ENCODE measurements around the gene ECT2.
"Not testable (repeated sequence)": the region's sequence is repeated elsewhere in the genome, so short reads cannot be mapped to it uniquely, and the experiment has no call there.

The ECT2 gene, protein sequence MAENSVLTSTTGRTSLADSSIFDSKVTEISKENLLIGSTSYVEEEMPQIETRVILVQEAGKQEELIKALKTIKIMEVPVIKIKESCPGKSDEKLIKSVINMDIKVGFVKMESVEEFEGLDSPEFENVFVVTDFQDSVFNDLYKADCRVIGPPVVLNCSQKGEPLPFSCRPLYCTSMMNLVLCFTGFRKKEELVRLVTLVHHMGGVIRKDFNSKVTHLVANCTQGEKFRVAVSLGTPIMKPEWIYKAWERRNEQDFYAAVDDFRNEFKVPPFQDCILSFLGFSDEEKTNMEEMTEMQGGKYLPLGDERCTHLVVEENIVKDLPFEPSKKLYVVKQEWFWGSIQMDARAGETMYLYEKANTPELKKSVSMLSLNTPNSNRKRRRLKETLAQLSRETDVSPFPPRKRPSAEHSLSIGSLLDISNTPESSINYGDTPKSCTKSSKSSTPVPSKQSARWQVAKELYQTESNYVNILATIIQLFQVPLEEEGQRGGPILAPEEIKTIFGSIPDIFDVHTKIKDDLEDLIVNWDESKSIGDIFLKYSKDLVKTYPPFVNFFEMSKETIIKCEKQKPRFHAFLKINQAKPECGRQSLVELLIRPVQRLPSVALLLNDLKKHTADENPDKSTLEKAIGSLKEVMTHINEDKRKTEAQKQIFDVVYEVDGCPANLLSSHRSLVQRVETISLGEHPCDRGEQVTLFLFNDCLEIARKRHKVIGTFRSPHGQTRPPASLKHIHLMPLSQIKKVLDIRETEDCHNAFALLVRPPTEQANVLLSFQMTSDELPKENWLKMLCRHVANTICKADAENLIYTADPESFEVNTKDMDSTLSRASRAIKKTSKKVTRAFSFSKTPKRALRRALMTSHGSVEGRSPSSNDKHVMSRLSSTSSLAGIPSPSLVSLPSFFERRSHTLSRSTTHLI

DNA sequence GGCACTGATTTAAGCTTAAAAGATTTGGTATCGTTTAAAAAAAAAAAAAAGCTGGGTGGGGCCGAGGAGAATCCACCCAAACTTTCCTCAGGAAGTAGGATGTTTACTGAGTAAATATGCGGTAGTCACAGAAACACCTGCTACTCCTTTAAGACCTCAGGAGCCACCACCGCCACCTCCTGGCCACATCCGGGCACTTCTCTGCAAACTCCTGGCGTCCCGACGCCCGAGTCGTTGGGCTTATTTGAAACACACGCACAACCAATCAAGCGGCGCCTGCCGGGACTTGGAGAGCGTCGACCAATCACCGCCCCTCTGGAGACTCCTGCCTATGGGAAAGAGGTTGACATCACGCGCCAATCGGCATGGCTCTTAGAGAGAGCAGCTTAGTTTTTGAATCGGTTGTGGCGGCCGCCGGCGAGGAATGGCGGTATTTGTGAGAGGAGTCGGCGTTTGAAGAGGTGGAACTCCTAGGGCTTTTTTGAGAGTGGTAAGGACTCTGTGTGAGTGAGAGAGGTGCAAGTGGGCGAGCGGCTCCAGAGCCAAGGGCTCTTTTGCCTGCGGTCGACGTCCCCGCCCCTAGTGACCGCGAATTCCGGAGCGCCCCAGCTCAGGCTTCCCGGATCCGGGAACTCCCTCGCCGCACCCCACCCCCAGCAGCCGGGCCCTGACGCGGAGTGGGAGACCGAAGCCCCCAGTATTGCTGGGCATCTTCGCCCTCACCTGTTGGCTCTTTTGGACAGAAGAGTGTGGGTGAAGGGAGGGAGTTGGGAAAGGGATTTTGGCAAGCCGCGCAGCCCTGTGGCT is at the start of gene ECT2:
Gene ECT2 (plus strand): TSS at position 359 of the 807 bp plus-strand sequence. CDS start 3,805 bp downstream, outside the sequence.
- DNase-seq: peak; percentile 99

DNA sequence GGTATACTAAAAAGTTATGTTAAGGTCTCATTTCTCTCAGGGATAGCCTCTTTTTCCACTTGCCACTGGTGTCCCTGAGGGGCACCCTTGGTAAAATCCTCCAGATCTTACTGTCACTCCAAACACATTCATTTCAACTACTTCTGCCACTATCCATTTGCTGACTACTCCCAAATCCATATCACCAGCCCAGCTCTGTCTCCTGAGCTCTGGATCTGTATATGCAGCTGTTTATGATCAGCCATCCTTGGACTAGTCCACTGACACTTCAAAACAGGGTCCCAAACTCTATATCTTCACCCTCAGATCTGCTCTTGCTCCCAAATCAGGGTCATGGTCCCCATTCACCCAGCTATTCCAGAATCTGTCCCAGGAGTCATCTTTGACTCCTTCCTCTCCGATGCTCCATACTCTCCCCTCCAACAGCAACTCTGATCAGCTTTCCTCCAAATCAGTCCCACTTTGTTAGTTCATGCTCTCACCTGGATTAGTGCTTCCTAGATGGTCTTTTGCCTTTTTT is 49.5 kb upstream of the ECT2 start:
- DNase-seq: no peak

DNA sequence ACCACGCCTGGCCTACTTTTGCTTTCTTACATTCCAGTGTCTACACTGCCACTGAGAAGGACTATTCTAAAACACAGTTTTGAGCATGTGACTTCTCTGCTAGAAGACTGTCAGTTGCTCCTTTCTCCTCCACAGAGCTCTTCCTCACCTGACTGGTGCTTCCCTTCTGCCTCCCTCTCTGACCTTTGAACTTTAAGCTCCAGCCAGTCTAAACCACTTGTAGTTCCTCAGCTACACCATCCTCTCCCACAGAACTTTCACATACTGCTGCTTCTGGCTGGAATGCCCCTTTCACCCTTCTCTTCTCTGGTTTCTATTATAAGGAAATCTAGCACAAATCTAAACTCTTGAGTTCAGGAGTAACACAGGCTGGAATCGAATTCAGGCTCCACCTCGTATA is 48.8 kb upstream of the ECT2 start:
- no peak for DNase-seq

DNA sequence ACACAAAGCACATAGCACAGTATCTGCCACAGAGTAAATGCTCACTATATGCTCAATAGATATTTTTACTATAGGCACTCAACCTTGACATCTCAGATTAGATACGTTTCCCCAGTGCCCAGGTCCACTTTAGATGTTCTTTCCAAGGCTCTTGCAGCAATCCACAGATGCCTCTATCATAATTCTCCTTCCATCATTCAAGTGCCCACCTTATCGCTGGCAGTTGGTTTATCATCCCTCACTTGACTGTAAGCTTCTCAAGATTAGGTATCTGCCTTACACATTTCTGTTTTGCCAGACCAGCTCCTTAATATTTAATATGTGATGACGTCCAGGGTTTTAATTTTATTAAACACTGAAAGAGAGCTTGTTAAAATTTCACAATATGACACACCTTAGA is 48.3 kb upstream of the ECT2 start:
- DNase-seq: no peak

DNA sequence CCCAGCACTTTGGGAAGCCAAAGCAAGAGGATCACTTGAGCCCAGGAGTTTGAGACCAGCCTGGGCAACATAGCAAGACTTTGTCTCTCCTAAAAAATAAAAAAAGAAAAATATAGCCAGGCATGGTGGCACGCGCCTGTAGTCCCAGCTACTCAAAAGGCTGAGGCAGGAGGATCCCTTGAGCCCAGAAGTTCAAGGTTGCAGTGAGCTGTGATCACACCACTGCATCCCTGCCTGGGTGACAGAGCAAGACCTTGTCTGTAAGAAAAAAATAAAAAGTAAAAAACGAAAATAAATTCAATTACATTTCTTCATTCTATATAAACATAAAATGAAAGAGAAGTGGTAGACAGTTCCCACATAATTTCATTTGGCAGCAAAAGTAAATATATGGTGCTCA is 47.8 kb upstream of the ECT2 start:
- not testable (repeated sequence) for DNase-seq

DNA sequence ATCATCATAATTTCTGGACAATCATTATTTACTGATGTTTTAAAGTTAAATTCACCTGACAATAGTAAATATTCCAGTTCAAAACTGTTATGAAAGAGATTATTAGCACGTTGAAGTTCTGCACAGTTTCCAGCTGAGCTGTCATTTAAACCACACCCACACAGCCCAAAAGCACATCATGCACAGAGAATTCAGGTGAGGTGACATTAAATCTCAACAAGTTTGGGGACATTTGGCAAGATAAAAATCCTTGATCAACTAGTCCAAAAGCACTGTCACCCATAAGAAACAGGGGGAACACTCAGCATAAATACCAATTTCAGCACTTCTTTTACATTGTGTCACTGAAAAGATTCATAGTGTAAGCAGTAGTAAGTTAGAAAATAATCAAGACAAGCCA is 46.5 kb upstream of the ECT2 start:
- no peak for DNase-seq

DNA sequence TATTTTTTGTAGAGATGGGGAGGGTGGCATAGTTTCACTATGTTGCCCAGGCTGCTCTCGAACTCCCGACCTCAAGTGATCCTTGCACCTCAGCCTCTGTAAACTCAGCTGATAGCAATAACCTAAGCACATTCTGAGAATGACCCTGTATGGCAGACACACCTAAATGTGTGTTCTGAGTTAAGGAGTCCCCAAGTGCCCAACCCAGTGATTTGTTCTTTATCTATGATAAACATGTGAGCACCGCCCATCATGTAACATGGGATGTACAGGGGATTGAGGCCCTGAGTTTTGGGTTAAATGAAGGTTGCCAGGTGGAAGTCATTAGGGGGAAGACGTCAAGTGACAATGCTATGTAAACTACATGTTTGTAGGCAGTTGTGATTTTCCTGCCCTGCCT is 45.4 kb upstream of the ECT2 start:
- no peak for DNase-seq

DNA sequence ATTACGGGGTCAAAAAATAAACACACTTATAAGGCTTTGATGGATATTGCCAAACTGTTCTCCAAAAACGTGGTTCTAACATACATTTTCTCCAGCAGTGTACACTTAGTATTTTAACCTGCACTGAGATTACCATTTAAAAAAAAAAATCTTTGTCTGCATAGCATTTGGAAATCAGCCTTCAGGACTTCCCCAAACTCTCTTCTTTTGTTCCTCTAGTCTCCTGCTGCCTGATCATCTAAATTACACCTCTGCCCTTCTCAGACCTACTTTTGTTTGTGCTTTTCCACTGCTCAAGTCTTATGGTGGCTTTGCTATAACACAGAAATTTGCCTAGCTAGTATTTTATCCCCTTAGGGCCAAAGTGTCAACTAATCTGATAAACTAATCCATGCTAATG is 43.5 kb upstream of the ECT2 start:
- DNase-seq: no peak

DNA sequence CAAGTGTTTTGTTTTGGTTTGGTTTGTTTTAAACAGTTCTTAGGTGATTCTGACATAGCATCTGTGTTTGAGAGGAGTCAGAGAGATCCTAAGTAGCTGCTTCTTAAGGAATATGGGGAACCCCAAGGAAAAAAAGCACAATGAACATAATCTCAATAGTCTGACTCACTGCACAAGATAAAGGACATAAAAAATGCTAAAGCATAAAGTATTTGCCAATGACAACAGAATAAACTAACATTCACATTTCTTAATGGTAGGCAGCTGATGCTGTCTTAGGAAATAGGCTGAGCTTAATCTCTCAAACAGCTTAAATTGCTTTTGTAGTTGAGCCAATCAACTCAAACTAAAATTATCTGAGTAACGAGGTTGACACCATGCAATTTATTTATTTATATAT is 42.6 kb upstream of the ECT2 start:
- DNase-seq: no peak

DNA sequence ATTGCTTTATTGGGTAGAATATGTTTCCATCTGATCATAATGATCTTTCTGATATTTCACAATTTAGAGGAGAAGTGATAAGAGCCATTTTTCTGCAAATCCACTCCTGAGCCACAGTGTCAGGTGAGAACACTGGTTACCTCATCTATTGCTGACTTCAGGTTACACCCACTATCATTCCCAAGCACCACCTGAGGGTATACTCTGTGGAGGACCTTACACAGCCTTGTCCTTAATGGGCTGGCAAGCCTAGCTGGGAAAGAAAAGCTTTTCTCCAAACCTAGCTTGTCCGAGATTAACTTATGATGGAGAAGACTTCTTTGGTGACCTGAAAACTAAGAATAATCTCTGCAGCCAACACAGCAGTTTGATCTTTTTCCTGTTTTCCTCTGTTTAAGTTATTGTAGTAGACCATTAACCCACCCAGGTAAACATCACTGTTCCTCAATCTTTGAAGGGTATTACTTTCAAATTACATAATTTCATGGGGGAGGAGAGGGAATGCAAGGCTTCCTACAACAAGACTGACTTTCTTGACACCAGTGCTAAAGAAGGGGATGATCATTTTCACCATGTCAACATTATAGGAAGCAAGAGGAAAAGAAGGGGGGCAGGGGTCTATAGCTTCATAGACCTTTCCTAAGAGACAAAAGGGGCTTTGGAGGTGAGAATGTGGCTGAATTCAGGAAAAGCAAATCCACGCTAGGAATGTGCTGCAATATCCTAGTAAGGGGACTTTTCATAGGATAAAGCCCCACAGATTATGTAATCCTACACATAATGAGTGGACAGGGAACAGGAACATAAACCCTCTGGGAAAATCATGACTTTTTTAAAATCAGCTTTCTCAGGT is 41.4 kb upstream of the ECT2 start:
- DNase-seq: no peak

DNA sequence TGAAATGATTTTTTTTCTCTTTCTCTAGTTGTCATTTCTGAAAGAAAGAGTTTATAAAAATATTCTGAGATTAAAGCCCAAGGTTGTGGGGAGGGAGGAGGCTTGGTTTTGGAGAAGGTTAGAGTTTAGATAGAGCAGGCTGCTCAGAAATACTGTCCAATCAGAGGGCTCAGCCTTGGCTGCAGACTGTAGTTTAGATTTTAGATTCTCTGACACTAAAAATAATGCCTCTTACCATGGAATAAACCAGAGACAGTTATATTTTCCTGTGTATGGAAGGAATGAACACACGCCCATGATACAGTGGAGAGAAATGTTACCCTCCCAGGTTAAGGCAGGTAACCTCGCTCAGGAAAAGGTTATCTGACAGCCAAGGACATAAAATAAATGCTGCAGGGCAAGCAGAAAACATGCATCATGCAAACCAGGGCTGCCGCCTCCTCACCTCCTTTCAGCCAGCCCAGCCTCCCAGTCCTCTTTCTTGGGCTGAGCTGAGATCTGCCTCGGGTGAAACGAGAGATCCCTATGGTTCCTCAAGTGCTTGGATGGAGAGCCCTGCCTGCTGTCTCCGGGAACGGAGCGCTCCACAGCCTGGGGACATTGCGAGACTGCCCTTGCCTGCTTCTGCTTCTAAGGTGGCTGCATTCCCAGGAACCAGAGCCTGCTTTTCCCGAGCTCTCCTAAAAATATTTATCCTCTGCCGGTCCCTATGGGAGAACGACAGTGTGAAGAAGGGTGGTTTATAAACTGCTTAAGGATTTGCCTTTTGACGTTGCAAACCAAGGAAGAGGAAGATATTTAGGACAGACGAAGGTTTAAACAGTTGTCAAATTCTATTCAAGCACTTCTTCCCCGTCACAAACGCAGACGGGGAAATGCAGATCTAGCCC is 40.5 kb upstream of the ECT2 start:
- peak; percentile 10 for DNase-seq

DNA sequence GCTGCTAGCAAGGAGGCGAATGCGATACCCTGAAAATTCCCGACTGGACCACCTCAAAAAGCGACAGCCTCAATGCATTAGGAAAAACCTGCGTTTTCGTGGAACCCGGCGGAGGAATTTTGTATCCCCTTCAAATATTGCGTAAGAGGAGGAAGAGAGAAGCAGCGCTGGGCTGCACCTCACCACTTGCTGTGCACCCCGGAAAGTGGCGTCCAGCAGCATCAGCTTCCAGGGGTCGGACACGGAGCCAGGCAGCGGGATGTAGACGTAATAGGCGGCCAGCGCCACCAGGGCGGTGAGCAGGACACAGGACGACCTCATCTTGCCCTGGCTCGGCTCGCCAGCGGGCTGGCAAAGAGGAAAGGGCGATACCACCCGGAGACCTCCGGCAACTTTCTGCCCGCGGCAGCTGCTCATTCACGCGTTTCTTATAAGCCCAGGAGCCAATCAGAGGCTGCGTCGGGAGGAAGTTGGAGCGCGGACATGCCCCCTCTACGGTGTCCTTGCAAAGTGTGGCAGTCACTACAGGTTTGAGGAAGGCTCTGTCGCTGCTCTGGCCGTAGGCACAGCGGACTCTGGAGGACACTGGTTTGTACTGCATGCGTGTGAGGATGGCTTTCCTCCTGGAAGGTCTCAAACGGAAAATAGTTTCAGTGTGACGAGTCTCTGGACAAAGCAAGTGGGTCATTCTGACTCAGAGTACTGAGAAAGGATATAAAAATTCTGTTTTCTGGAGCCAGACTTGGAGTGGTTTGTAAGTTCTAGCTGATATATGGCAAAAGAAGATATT is 39.7 kb upstream of the ECT2 start, which contains the start of gene NCEH1:
Gene NCEH1 (minus strand): TSS at position 404 of the 790 bp plus-strand sequence. CDS start 83 bp downstream, at position 321.
- peak; percentile 91 for DNase-seq

DNA sequence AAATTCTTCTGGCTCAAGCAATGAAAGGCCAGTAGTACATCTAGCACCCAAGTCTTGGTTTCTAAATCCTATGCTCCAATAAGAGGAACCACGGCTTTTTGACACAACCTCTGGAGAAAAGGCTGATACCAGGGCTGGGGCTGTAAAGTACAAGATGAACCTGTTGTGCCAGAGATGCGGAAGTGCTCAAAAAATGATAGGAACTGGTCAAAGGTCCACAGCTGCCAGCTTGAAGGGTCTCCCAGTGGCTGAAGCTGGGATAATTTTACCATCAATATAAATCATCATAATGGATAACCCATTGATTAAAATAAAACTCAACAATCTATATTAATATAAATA is 39.1 kb upstream of the ECT2 start:
- DNase-seq: no peak

DNA sequence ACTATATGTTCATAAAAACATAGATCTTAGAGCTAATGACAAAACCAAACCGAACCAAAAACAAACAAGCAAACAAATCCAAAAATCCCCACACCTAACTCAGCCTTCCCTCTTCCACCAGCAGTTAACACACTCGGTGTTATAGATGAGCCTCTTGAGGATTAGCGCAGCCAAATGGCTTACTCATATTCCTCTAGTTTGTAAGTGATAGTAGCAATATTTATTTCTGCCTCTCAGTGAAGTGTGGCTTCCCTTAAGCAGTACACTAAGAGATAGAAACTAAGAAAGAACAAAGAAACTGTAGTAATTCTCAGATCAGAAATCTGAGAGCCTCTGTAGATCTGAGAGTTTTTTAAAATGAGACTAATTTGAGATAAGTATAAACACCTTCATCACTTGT is 37.2 kb upstream of the ECT2 start:
- DNase-seq: no peak

DNA sequence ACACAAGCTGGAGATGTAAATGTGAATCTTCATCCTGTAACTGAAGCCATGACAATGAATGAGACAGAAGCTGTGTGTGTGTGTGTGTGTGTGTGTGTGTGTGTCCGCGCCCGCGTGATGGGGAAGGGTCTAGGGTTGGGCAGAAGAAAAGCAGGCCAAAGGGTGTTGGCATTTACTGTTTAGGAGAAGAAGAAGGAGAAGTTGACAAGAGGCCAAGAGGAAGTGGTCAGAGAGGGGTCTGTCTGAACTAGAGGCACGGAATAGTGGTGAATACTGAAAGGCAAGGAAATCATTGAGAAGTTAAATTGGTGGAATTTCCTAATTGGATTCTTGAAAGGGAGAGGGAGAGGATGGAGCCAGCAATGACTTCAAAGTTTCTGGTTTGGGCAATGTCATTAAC is 34.0 kb upstream of the ECT2 start:
- DNase-seq: no peak

DNA sequence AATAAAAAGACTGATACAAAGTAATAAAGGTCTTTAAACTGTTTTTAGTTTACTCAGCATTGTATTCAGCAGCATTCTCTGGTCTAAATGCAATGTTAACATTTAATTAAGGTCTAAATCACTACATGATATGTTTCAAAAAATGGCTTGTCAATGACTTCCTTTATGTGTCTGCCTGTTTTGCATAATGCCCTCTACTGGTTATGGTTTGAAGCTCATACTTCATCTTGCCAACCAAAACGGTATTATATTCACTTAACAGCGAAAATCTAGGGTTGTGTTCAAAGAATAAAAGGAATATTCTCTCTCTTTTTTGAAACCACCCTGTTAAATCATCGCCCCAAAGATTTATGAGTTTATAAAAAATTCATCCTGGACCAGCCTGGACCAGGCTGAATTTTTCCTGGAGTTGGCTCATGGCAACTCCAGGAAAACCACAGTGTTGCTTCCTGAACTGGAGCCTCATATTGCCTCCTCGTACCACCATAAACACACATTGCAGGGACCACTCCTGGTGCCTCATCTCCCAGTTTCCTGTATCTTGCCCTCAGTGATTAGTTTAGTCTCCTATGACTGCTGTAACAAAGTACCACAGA is 32.9 kb upstream of the ECT2 start:
- DNase-seq: peak; percentile 19

DNA sequence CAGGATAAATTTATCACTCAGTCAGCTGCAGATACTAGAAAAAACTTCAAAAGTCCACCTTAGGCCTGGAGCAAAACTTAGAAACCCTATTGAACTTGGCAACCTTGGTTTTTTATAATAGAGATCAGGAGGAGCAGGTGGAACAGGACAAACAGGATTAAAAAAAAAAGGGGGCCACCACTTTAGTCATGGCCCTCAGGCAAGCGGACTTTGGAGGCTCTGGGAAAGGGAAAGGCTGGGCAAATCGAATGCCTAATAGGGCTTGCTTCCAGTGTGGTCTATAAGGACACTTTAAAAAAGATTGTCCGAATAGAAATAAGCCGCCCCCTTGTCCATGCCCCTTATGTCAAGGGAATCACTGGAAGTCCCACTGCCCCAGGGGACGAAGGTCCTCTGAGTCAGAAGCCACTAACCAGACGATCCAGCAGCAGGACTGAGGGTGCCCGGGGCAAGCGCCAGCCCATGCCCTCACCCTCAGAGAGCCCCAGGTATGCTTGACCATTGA is 27.9 kb upstream of the ECT2 start:
- DNase-seq: not testable (repeated sequence)

DNA sequence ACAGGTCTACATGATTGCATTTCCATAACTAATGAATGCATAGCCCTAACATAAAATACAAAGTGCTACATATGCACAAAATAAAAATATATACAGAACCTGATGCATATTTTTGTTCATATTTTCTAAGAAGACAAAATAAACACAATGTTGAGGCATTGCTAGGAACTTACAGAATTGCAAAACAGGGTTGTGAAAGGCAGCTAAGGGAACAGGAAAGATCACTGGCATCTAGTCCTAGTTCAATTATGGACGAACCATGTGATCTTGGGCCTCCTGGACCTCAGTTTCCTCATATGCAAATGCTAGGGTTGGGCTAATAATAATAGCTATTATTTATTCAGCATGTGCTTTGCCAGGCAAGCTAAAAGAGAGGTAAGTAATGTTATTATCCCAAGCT is 24.1 kb upstream of the ECT2 start:
- DNase-seq: no peak

DNA sequence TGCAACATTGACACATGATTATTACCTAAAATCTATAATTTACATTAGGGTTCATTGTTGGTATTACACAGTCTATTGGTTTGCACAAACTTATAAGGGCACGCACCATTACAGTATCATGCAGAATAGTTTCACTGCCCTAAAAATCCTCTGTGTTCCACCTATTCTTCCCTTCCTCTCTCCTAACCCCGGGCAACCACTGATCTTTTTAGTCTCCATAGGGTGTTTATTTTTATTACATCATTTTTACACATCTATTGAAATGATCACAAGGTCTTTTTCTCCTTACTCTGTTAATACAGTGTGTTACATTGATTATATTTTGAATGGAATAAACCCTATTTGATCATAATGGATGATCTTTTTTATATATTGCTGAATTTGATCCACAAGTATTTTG is 15.5 kb upstream of the ECT2 start:
- DNase-seq: no peak

All from activated CD4-positive, alpha-beta T cell treated with anti-CD3 and anti-CD28 coated beads, Interleukin-2, Interleukin-6, amounts not matched to agents 100 ng/mL and 50 ng/mL, durations not matched to agents 16 hours and 8 hours (primary cell).